HL-60 (cell line): ENCODE measurements around the gene KLF1.

Experiments
- CTCF ChIP-seq: IDR thresholded peaks from one replicate; pipeline ENCODE4 v1.5.1; 2011; ENCODE audit warnings: low read length, control low read depth, inconsistent platforms; ENCODE audit not compliant: insufficient read depth
- POLR2AphosphoS5 ChIP-seq: IDR thresholded peaks from 2 replicates; pipeline ENCODE4 v1.6.1; 2012; ENCODE audit warnings: low read depth

DNA sequence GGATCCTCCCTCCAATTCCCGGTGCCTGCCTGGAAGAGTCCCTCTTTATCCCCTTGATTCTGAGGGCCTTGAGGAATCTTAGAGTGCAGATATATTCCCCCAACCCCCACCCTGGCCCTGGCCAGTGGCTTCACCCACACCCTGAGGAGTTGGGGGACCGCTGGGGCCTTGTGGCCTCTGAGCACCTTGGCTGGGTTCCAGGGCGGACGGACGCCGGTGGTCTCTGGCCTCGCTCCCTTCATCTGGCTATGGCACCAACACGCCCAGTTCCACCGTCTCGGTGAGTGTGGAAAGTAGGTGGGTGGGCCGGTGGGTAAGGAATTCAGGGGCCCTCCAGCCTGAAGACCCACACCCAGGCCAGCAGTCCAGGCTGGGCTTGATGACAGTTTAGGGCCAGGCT, 43.7 kb downstream of the KLF1 start:
- TF ChIP-seq POLR2AphosphoS5 (no peak), CTCF (no peak)
